ENCODE data around the gene ADGRB3.
"Not testable (repeated sequence)": the region's sequence is repeated elsewhere in the genome, so short reads cannot be mapped to it uniquely, and the experiment has no call there.

Gene ADGRB3

GRCh38 chr6:69284176-69284730 is 649.2 kb downstream of the ADGRB3 start:
- DNase-seq: no peak

GRCh38 chr6:69285054-69285453 is 650.0 kb downstream of the ADGRB3 start:
- DNase-seq: no peak

DNA sequence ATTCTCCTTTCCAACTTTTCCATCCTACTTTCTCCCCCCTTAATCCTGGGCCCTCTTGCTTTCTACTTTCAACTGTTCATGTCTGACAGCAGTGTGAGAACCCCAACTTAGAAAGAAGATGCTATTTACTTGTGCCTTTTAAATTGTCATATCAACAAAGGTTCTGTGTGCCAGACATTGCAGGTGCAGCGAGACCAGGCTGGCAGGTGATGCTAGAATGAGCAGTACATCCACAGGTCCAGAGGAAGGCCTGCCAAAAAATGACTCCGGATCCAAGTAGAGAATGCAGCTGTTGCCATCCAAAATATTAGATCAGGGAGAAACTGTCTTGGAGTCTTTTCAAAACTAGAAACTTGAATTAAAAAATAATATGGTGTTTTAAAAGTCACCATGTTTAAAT is 651.2 kb downstream of the ADGRB3 start:
- DNase-seq: no peak

DNA sequence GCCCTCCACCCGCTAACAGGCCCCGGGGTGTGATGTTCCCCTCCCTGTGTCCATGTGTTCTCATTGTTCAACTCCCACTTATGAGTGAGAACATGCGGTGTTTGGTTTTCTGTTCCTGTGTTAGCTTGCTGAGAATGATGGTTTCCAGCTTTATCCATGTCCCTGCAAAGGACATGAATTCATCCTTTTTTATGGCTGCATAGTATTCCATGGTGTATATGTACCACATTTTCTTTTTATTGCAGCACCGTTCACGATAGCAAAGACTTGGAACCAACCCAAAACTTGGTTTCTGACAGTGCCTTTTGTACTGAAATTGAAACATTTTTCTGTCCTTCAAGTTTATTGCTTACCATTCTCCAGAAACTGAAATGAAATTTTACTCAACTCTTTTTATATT is 653.1 kb downstream of the ADGRB3 start:
- DNase-seq: not testable (repeated sequence)

GRCh38 chr6:69289689-69290495 is 654.8 kb downstream of the ADGRB3 start:
- DNase-seq: no peak

GRCh38 chr6:69293471-69293870 is 658.4 kb downstream of the ADGRB3 start:
- DNase-seq: no peak

DNA sequence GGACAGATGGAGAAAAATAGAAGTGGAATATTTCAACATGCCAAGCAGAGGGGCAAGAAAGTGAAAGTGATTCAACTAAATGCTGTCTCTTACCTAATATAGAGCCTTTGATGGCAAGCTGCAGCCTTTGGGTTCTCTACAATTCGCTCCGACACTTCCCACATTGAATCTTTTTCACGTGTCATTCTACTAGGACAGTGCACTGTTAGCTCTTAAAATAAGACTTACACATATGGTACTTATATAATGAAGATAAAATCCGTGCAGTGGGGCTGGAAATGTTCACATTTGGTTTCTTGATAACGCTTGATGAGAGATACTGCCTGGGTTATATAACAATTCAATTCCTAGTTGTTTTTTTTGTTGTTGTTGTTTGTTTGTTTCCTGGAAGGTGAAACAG is 659.3 kb downstream of the ADGRB3 start:
- DNase-seq: no peak

DNA sequence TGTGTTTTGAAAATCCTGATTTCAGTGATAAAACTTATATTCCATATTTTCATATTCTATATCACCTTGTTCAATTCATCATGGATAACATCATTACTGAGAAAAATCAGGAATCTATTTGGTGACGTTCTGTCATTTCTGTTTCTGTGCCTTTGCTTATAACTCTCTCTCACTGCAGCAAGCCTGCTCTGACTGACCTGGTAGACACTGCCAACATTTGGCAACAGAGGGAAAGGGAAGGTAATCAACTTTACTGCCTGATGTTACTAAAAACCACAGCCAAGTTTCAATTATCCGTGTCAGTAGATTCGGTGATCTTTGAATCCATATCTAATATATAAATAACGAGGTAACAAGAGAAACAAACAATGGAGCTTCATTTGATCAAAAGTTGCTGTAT is 659.8 kb downstream of the ADGRB3 start:
- DNase-seq: no peak

GRCh38 chr6:69303382-69303781 is 668.3 kb downstream of the ADGRB3 start:
- no peak for DNase-seq

GRCh38 chr6:69305456-69305855 is 670.4 kb downstream of the ADGRB3 start:
- no peak for DNase-seq

GRCh38 chr6:69308584-69308983 is 673.5 kb downstream of the ADGRB3 start:
- DNase-seq: no peak

DNA sequence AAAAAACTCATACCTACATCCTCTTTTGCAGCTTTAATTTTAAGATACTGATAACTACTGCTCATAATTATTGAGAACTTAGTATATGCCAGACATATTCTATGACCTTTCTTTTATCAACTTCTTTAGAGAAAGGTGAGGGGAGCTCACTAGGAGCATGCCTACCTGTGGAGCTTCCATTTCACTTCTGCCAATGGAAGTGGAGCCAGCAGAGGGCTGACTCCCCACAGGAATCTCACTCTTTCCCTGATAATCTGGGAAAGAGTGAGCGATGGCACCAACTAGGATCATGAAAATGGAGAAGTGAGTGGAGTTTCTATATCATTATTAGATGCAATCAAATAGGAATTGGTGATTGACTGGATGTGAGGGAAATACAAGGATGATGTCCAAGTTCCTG is 676.8 kb downstream of the ADGRB3 start:
- no peak for DNase-seq

DNA sequence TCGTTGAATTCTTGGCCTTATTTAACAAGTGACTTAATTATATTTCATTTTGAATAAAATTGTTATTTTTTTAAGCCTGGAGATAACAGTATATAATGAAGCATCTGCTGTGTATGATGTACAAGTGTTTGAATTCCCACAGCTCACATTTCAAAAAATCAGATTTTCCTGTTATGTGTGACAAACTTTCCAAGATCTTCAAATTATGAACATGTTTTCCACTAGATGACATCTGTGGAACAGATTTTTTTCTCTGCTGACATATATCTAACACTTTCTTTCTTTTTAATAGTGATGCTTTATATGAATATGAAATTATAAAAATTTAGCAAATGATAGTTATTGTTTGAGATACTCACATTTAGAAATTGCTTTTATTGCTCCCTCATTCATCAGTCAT is 678.9 kb downstream of the ADGRB3 start:
- no peak for DNase-seq

GRCh38 chr6:69314531-69314930 is 679.4 kb downstream of the ADGRB3 start:
- DNase-seq: no peak

- no peak for DNase-seq
Measured at GRCh38 chr6:69331886-69332285, 696.8 kb downstream of the ADGRB3 start.

DNA sequence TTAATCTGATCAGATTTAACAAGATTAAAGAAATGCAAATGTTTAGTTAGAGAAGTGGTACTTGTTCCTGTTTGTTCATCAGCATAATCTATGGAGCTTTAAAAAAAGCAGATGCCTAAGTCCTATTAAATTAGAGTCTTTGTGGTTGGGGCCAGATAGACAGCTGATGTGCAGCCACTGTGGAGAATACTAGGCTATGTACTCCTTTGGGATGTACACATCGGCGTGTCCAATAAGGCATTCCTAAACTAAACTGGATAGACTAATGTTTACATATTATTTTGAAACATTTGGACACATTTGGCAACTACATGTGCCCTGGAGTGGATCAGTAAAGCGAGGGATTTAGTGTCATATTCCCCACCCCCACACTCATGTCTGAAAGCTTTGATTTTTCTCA is 702.2 kb downstream of the ADGRB3 start:
- DNase-seq: no peak

- no peak for DNase-seq
Measured at GRCh38 chr6:69338431-69339162, 703.5 kb downstream of the ADGRB3 start.

DNA sequence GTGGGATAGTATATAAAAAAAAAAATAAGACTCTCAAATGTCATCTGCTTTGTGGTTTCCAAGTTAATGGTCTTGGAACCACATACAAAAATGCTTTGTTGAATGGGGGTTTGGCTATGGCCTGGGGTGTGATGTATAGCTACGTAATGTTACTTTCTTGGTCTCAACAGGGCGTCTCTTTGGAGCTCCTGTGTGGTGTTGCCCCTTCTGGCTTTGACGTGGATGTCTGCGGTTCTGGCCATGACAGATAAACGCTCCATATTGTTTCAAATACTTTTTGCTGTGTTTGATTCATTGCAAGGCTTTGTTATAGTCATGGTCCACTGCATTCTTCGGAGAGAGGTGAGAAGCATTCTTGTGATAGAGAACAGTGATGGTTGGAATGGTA is 704.1 kb downstream of the ADGRB3 start:
- no peak for DNase-seq

- no peak for DNase-seq
Measured at GRCh38 chr6:69340196-69340595, 705.1 kb downstream of the ADGRB3 start.

DNA sequence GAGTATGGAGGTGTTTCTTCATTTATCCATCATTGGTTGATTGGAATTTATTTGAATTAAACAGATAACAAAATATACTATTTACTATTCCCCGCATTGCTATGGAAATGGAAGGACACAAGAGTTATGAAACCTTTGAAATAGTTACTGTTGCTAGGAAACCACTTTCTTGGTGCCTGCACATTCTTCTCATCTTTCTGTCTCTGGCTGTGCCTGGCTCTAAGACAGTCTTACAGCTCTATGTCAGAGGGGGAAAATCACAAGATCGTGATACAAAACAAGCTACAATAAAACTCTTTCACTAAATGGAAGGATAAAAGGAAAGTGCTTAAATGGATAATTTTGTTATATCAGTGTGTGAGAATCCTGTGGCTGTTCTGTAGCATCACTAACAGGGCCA is 708.8 kb downstream of the ADGRB3 start:
- no peak for DNase-seq

DNA sequence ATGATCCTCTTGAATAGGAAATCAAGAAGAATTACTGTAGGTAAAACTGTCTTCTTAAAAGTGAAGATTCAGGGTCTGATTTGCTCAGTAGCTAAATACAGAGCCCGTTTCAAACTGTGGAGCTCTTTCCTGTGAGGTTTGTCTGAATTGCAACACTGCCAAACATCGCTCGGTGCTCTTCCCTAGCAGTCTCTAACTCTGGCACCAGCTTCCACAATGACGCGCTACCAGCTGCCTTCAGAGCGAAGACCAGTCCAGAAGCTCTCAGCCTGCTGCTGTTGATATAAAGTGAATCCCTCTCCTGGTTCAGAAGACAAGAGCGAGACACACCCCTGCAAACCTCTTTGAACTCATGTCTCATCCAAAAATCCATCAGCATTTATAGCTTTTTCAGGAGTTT is 714.7 kb downstream of the ADGRB3 start:
- DNase-seq: no peak

DNA sequence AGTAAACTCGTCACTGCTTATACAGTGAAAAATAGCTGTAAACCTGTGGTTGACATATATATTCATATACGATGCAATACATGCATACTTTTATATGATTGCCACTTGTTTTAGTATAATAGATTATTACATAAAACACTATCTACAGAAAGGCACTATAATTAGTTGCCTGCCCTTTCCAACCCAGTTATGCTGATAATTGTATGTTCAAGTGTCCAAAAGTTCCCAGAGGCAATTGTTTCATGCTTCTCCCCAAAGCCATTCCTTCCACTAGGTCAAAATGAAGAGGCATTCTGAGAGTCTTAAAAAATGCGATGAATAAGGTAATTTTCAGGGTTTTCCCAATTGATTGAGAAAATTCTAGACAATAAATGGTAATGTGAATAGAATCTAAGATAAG is 727.1 kb downstream of the ADGRB3 start:
- no peak for DNase-seq

DNA sequence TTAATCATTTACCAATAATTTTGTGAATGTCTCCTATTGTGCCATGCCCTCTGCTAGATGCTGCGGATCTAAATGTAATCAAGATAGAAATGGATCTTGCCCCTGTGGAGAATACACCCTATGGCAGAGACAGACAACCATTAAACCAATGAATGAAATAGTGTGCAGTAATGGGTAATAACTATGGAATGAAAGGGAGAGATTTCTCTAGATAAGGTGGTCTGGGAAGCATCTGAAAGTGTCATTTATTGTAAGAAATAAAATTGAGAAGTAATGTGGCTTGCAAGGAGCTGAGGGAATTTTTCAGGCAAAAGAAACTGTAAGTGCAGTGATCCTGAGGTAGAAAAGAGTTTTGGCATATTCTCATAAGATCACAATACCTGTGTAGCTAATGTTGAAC is 731.7 kb downstream of the ADGRB3 start:
- DNase-seq: no peak

GRCh38 chr6:69368613-69369012 is 733.5 kb downstream of the ADGRB3 start:
- no peak for DNase-seq

Data from activated CD4-positive, alpha-beta T cell treated with anti-CD3 and anti-CD28 coated beads, Interleukin-2, amount 50 U/mL, for 48 hours (primary cell).